Measurements from ENCODE around the gene DET1.

DNA sequence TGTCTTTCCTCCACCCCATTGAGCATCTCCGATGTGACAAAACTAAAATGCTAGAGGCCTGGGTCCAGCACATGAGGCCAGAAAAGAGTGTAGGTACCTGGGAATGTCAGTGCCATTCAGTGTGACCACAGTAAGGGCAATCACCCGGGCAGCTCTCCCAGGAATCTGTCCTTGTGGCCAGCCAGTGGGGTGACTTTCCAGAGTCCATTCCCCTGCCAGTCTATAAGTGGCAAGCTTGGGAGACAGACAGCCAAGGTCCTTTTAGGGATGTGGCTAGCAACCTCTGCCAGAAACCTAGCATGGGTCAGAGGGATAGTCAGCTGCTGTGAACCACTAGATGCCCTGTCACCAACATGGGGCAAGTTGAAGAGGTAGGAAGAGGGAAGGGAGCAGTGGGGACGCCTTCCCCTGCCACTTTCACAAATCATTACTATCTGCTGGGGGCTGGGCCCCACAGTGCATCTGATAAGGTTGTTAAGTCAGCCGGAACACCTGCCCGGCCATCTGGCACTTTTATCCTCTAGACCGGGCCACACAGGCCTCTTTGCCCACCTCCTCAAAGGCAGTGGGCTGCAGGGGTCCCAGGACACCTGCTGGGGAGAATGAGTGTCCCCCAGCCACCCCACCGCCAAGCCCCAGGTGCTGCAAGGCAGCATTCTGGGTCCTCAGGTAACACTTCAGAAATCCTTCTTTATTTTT is 24.8 kb upstream of the DET1 start:
- TF ChIP-seq, protein P1, sequence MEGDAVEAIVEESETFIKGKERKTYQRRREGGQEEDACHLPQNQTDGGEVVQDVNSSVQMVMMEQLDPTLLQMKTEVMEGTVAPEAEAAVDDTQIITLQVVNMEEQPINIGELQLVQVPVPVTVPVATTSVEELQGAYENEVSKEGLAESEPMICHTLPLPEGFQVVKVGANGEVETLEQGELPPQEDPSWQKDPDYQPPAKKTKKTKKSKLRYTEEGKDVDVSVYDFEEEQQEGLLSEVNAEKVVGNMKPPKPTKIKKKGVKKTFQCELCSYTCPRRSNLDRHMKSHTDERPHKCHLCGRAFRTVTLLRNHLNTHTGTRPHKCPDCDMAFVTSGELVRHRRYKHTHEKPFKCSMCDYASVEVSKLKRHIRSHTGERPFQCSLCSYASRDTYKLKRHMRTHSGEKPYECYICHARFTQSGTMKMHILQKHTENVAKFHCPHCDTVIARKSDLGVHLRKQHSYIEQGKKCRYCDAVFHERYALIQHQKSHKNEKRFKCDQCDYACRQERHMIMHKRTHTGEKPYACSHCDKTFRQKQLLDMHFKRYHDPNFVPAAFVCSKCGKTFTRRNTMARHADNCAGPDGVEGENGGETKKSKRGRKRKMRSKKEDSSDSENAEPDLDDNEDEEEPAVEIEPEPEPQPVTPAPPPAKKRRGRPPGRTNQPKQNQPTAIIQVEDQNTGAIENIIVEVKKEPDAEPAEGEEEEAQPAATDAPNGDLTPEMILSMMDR (IDR thresholded peaks at IDR 0.05): no peak
- TF ChIP-seq ZNF138 (CRISPR knock-in tag; conservative IDR thresholded peaks at IDR 0.05) (no peak), CREB1 (CRISPR knock-in tag; IDR thresholded peaks at IDR 0.05) (no peak), ETV6 (CRISPR knock-in tag; IDR thresholded peaks at IDR 0.05) (no peak)
- TF ChIP-seq, protein P2, sequence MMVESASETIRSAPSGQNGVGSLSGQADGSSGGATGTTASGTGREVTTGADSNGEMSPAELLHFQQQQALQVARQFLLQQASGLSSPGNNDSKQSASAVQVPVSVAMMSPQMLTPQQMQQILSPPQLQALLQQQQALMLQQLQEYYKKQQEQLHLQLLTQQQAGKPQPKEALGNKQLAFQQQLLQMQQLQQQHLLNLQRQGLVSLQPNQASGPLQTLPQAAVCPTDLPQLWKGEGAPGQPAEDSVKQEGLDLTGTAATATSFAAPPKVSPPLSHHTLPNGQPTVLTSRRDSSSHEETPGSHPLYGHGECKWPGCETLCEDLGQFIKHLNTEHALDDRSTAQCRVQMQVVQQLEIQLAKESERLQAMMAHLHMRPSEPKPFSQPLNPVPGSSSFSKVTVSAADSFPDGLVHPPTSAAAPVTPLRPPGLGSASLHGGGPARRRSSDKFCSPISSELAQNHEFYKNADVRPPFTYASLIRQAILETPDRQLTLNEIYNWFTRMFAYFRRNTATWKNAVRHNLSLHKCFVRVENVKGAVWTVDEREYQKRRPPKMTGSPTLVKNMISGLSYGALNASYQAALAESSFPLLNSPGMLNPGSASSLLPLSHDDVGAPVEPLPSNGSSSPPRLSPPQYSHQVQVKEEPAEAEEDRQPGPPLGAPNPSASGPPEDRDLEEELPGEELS (CRISPR knock-in tag; IDR thresholded peaks at IDR 0.05): no peak
- TF ChIP-seq, protein P3, sequence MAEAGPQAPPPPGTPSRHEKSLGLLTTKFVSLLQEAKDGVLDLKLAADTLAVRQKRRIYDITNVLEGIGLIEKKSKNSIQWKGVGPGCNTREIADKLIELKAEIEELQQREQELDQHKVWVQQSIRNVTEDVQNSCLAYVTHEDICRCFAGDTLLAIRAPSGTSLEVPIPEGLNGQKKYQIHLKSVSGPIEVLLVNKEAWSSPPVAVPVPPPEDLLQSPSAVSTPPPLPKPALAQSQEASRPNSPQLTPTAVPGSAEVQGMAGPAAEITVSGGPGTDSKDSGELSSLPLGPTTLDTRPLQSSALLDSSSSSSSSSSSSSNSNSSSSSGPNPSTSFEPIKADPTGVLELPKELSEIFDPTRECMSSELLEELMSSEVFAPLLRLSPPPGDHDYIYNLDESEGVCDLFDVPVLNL (CRISPR knock-in tag; IDR thresholded peaks at IDR 0.05; ENCODE audit: borderline replicate concordance, low read depth): no peak
